ENCODE measurements around the gene EPB41L2.

- no peak for TF ChIP-seq CTCF (IDR thresholded peaks at IDR 0.05)
- TF ChIP-seq POLR2A (IDR thresholded peaks at IDR 0.05), result no peak
Observed at GRCh38 chr6:130959951-130960350, 103.1 kb downstream of the EPB41L2 start.
